ENCODE data around the gene PHKB.

Gene PHKB

DNA sequence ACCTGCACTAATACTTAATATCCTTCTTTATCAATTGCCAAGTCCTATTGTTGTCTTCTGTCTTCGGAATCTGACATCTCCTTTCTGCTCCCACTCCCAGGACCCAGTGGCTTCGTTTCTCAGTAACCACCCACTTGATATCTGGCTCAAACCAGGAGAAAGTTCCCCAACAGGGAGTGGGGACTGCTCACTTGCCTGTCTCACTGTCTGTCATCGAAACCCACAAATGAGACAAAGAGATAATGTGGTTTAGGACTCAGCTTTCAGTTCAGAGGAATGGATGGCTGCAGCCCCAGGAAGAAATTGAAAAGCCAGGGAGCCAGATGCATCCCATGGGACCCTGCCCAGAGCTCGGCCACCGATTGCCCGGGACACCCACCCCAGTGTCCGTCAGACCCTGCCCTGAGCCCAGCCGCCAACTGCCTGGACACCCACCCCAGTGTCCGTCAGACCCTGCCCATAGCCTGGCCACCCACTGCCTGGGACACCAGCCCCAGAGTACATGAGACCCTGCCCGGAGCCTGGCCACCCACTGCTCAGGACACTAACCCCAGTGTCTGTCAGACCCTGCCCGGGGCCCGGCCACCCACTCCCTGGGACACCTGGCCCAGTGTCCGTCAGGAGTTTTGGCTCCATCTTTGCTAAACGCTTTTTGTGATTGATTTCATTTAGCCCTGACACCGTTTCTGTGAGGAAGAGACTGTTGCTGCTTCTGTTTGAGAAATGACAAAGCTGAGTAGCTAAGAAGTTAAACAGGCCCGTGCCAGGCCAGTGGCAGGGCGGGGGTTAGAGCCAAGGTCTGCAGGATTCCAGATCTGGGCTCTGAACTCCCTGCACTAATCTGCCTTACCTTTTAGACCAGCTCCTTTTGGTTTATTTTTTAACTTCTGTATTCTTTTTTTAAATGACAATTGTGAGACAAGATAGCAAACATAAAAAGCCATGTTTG is 251.4 kb downstream of the PHKB start:
- TF ChIP-seq, protein P1, sequence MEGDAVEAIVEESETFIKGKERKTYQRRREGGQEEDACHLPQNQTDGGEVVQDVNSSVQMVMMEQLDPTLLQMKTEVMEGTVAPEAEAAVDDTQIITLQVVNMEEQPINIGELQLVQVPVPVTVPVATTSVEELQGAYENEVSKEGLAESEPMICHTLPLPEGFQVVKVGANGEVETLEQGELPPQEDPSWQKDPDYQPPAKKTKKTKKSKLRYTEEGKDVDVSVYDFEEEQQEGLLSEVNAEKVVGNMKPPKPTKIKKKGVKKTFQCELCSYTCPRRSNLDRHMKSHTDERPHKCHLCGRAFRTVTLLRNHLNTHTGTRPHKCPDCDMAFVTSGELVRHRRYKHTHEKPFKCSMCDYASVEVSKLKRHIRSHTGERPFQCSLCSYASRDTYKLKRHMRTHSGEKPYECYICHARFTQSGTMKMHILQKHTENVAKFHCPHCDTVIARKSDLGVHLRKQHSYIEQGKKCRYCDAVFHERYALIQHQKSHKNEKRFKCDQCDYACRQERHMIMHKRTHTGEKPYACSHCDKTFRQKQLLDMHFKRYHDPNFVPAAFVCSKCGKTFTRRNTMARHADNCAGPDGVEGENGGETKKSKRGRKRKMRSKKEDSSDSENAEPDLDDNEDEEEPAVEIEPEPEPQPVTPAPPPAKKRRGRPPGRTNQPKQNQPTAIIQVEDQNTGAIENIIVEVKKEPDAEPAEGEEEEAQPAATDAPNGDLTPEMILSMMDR (IDR thresholded peaks at IDR 0.05; ENCODE audit: borderline replicate concordance, insufficient read depth, low read depth, low read length), result no peak

DNA sequence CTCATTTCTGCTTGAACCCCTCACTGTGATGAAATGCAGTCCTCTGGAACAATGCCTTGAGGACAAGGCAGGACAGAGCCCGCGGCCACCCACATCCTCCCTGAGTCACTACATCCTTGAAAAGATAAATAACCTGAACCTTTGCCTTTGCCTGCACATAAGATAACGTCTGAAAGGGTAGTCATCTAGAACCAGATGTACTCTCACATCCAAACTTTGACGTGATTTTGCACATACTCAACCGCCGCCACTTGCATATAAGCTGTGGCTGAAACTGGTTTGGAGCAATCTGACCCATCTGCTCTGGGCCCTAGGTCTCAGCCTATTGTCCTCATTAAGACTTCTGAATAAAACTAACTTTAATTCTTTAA is 252.1 kb downstream of the PHKB start:
- TF ChIP-seq, protein P1 (IDR thresholded peaks at IDR 0.05; ENCODE audit: borderline replicate concordance, insufficient read depth, low read depth, low read length), result no peak
- no peak overlapping the region for H3K4me3 ChIP-seq (ENCODE audit: low read depth, low read length)

More for the DNA sequence above, 251.4 kb downstream of the PHKB start:
- no peak overlapping the region for H3K4me3 ChIP-seq (ENCODE audit: low read depth, low read length)

DNA sequence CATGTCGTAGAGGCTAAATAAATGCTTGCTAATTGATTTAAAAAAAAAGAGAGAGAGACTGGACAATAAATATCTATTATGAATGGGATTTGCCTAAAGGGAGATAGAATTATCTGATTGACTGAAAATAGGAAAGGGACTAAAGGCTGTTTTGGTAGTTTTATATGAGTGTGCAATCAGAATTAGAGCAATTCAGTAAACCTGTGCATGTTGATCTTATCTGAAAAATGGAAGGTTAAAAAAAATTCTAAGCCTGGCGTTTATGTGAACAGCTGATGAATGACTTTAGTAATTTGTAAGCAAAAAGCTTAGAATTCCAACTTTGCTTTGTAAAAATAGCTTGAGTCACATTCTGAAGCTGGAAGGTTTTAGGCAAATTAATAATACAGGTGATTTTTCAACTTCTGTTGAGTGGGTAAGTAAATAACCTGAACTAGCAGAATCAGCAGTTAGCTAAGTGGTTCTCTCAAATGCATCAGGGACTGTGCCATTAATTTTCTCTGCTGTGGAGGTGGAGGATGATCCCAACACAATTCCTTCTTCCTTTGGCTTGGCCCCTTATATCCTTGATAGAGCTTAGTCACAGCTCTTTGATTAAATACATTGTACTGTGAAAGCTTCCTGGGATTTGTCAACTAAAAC is 254.4 kb downstream of the PHKB start:
- TF ChIP-seq, protein P1 (IDR thresholded peaks at IDR 0.05; ENCODE audit: borderline replicate concordance, insufficient read depth, low read depth, low read length), result no peak
- H3K4me3 ChIP-seq (ENCODE audit: low read depth, low read length), result no peak overlapping the region

DNA sequence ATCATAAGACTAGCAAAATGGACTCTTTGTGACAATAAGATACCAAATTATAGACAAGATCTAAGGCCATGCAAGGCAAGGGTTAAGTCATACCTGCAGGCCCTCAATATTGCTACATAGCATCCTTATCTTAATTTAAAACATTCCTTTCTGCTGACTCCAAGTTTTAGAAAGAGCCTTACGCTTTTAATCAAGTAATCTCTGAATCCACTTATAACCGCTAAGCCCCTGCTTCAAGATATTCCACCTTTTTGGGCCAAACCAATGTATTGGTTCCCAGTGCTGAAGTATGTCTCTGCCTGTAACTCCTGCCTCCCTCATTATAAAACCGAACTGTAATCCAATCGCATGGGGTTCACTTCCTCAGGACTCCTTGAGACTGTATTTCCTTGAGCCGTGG is 255.4 kb downstream of the PHKB start:
- no peak overlapping the region for H3K4me3 ChIP-seq (ENCODE audit: low read depth, low read length)
- TF ChIP-seq, protein P1 (IDR thresholded peaks at IDR 0.05; ENCODE audit: borderline replicate concordance, insufficient read depth, low read depth, low read length), result no peak

DNA sequence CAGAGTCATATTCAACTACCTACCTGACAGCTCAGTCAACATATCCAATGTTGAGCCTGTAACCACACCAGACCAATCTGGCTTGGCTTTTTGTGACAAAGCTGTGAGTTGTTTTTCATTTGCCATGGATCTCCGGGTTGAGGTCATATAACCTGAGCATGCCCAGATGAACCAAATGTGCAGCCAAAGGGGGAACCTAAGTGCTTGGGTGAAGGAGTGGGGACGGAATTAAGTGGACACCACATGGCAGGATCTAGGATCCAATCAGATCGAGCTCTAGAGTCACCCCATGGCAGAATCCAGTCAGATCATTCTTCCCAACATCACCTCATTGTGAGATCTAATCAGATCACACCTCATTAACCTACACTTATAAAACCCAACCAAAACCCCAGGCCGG is 258.6 kb downstream of the PHKB start:
- TF ChIP-seq, protein P1 (IDR thresholded peaks at IDR 0.05; ENCODE audit: borderline replicate concordance, insufficient read depth, low read depth, low read length), result no peak

DNA sequence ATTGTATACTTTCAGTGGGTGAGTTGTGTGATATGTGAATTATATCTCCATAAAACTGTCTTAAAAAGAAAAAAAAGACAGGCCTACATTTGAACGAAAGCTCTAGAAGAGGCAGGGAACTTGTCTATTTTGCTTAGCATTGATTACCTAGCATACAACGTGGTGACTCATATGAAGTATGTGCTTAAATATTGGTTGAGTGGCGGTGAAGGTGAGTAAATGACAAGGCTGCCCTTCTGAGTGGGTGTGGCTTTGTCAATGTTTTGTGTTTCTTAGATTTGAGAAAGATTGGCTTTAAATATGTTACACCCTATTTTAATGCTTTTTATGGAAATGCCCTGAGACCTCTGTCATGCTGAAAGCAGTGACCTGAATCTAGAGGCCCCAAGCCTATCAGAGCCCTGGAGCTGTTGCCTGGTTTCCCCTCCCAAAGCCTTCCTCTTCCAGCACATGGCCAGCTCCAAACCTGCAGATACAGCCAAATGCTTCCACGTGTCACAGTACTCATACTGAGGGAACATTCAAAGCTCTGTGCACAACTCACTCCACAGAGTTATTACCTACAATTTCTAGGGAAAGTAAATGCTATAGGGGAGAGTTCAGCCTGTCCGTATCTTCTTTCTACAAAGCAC is 260.0 kb downstream of the PHKB start:
- TF ChIP-seq, protein P1 (IDR thresholded peaks at IDR 0.05; ENCODE audit: borderline replicate concordance, insufficient read depth, low read depth, low read length), result no peak

More for the DNA sequence above, 258.6 kb downstream of the PHKB start:
- H3K4me3 ChIP-seq (ENCODE audit: low read depth, low read length), result no peak overlapping the region

More for the DNA sequence above, 260.0 kb downstream of the PHKB start:
- H3K4me3 ChIP-seq (ENCODE audit: low read depth, low read length), result no peak overlapping the region

Measured in GM12875 (cell line).